ENCODE measurements around the gene HDAC9. TPM values are rescaled to one million over a fixed set of nuclear protein-coding genes. Genes with fewer than 3 reads are reported as not detected.

The HDAC9 gene
- total RNA-seq, 1 experiment from 2014 or later: 7.7 TPM

GRCh38 chr7:18541181-18541870 is 45.8 kb downstream of the HDAC9 start:
- Histone ChIP-seq H2AFZ (ENCODE audit: low read length) (no peak overlapping the region), H3K9ac (ENCODE audit: extremely low read depth, insufficient read length, low read length) (no peak overlapping the region)

More at GRCh38 chr7:18541181-18541870, 45.8 kb downstream of the HDAC9 start:
- Histone ChIP-seq H2AK5ac (ENCODE audit: insufficient read length, low read length) (no peak overlapping the region), H3K9me3 (ENCODE audit: control insufficient read depth, low read depth, low read length) (no peaks in the 10 kb centered on the region), H3K18ac (ENCODE audit: insufficient read length, low read depth, low read length) (no peak overlapping the region), H3K27me3 (ENCODE audit: insufficient read depth, low read length) (no peaks in the 10 kb centered on the region), H2BK5ac (ENCODE audit: insufficient read length, low read length) (no peak overlapping the region), H3K79me1 (ENCODE audit: insufficient read depth, low read depth, low read length, poor library complexity, severe bottlenecking) (no peaks in the 10 kb centered on the region), H3K27ac (ENCODE audit: insufficient read length, low read depth, low read length) (no peak overlapping the region), H3T11ph (ENCODE audit: low read length) (no peak overlapping the region), H3K4me1 (ENCODE audit: insufficient read depth, low read length) (no peaks in the 10 kb centered on the region), H2BK15ac (ENCODE audit: low read depth, low read length) (no peak overlapping the region), H3K79me2 (ENCODE audit: insufficient read depth, low read length) (no peaks in the 10 kb centered on the region), H4K20me1 (ENCODE audit: control insufficient read depth, insufficient read depth, insufficient read length) (no peaks in the 10 kb centered on the region), H4K5ac (ENCODE audit: insufficient read length, low read depth, low read length) (no peak overlapping the region), H2BK120ac (ENCODE audit: low read depth, low read length, poor library complexity, severe bottlenecking) (no peak overlapping the region), H2BK12ac (ENCODE audit: insufficient read length, low read depth, low read length) (no peak overlapping the region), H3K14ac (ENCODE audit: insufficient read depth, low read length) (no peak overlapping the region), H4K8ac (replicated peaks; ENCODE audit: insufficient read length, low read depth, low read length) (no peak overlapping the region), H3K56ac (ENCODE audit: insufficient read length, low read depth, low read length) (no peak overlapping the region), H3K4me2 (ENCODE audit: insufficient read depth, insufficient read length, low read length) (no peak overlapping the region), H3K23me2 (ENCODE audit: insufficient read length, low read depth, low read length, poor library complexity, severe bottlenecking) (no peaks in the 10 kb centered on the region), H4K91ac (ENCODE audit: insufficient read length, low read depth, low read length) (no peak overlapping the region), H3K23ac (ENCODE audit: insufficient read length, low read depth, low read length) (no peak overlapping the region), H2BK20ac (ENCODE audit: low read depth, low read length, poor library complexity, severe bottlenecking) (no peak overlapping the region), H3K4ac (ENCODE audit: low read depth, low read length) (no peak overlapping the region)
- H3K4me1 Mint-ChIP-seq: peaks cover 0 to 3% of the 10 kb centered on the region in 2 experiments
- DNase-seq: no peak
- no peak overlapping the region for H3K4me3 Mint-ChIP-seq
- no peaks in the 10 kb centered on the region for H3K9me3 Mint-ChIP-seq
- no peak for TF ChIP-seq CTCF (conservative IDR thresholded peaks at IDR 0.05)
- no peaks in the 10 kb centered on the region for H3K36me3 Mint-ChIP-seq (ENCODE audit: insufficient read depth in 1 of 3, low read depth in 3 of 3)
- WGBS (ENCODE audit: extremely low coverage, insufficient read length, low lambda C conversion rate): no CpG with 5 or more reads among the region's 4 CpGs
- H3K27ac Mint-ChIP-seq: no peak overlapping the region
- H3K27me3 Mint-ChIP-seq (ENCODE audit: low read depth): no peaks in the 10 kb centered on the region

Measured in H9 (cell line).